ENCODE data around the gene TNFRSF6B.
"Not testable (repeated sequence)": the region's sequence is repeated elsewhere in the genome, so short reads cannot be mapped to it uniquely, and the experiment has no call there.

TNFRSF6B gene

DNA sequence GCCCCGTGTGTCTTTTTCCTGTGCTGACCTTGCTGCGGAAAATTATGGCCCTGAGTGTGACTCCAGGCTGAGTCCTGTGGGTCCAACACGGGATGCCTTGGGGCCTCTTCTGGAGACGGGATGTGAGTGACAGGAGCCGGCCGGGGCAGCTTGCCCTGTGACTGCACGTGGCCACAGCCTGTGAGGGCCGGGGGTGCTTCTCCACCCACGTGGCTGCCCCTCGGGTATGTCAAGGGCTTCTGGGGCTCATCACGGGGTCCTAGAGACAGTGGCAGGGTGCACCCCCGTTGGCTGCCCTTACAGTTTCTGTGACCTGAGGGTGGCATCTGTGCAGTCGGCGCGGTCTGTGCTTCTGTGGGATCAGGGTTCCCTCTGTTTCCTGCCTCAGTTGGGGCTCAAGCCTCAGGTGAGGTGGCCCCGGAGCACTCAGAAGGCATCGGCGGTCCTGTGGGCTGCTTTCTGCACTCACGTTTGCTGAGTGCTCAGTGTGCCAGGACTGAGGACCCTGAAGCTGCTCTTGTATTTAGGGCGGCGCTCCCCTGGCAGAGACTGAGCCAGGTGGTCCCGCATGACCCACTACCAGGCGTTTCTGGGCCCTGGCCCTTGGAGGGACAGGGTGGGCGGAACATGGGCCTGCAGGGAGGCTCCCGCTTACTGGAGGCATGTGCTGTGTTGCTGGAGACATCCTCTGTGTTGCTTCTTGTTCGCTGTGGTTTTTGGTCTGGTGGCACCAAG, 33.0 kb upstream of the TNFRSF6B start:
- no peak for DNase-seq

DNA sequence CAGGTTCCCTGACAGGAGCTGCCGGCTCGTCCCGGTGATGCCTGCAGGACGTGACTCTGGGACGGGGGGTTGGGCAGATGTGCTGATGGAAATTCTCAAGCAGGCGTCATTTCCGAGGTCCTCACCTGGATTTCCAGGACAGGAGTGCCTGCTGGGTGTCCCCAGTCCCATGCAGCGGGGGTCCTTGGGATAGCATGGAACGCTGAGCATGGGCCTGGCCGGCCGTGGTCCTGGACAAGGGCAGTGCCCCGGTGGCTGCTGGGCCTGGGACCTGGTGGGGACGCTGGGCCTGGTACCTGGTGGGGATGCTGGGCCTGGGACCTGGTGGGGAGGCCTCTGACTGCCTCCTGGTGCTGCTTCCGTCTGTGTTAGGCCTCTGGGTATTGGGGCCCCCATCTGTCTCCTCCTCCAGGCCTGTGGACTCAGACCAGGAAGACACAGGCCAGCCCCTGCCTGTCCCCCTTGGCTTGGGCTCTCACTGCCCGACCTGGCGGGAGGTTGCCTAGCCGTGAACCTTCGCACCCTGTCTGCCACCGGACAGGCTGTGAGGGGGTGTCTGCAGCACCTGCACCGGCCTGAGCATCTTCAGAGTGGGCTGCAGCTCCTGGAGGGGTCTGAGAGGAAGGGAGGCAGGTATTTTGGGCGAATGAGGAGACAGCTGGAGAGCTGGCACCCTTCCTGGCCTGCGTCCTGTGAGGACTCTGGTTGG, 32.2 kb upstream of the TNFRSF6B start:
- no peak for DNase-seq

- no peak for DNase-seq
These were observed 31.4 kb upstream of the TNFRSF6B start for GRCh38 chr20:63664861-63665594.

- no peak for DNase-seq
These were observed 30.7 kb upstream of the TNFRSF6B start for GRCh38 chr20:63665708-63666107.

- DNase-seq, result no peak
These were observed 28.6 kb upstream of the TNFRSF6B start for GRCh38 chr20:63667858-63668257.

DNA sequence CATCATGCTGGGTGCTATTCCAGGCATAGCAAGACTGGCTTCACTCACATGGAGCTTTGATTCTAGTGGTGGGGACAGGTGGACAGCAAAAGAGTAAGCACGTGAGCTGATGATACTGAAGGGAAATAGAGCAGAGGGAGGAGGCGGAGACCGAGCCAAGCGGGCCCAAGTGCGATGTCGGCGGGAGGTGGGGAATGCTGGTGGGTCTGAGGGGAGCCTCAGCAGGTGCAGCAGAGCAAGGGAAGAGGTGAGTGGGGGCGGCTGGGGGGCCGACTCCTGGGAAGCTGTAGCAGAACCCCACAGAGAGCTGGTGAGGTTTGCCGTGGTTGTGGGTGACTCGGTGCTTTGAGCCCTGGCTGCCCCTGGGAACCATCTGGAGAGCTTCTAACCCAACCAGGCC, 28.1 kb upstream of the TNFRSF6B start:
- no peak for DNase-seq

GRCh38 chr20:63671695-63672094, 24.8 kb upstream of the TNFRSF6B start:
- DNase-seq, result not testable (repeated sequence)

GRCh38 chr20:63672666-63673065, 23.8 kb upstream of the TNFRSF6B start:
- DNase-seq, result no peak

DNA sequence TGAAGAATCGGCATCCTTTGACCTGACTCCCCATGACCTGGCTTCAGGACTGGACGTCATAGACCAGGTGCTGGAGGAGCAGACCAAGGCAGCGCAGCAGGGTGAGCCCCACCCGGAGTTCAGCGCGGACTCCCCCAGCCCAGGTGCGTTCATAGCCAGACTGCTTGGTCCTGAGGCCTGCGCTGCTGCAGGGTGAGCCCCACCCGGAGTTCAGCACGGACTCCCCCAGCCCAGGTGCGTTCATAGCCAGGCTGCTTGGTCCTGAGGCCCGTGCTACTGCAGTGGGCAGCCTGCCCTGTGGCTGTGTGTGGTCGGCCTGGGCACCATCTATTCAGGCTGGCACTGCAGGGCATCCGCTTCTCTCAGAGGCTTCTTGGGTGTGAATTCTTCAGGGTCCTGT, 22.5 kb upstream of the TNFRSF6B start:
- no peak for DNase-seq

- no peak for DNase-seq
These were observed 20.6 kb upstream of the TNFRSF6B start for GRCh38 chr20:63675681-63676368.

DNA sequence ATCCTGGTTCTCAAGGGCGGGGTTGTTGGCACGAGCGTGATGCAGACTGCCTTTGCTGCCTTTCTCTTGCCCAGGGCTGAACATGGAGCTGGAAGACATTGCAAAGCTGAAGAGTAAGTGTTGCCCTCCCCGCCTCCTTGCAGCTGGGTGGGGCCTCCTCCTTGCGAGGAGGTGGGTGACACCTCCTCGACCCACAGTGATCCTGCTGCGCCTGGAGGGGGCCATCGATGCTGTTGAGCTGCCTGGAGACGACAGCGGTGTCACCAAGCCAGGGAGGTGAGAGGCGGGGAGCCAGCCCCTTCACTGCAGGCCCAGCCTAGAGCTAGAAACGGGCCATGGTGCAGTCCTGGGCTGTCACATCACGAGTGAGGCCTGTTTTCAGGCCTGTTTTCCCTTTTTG, 18.4 kb upstream of the TNFRSF6B start:
- DNase-seq, result no peak

DNA sequence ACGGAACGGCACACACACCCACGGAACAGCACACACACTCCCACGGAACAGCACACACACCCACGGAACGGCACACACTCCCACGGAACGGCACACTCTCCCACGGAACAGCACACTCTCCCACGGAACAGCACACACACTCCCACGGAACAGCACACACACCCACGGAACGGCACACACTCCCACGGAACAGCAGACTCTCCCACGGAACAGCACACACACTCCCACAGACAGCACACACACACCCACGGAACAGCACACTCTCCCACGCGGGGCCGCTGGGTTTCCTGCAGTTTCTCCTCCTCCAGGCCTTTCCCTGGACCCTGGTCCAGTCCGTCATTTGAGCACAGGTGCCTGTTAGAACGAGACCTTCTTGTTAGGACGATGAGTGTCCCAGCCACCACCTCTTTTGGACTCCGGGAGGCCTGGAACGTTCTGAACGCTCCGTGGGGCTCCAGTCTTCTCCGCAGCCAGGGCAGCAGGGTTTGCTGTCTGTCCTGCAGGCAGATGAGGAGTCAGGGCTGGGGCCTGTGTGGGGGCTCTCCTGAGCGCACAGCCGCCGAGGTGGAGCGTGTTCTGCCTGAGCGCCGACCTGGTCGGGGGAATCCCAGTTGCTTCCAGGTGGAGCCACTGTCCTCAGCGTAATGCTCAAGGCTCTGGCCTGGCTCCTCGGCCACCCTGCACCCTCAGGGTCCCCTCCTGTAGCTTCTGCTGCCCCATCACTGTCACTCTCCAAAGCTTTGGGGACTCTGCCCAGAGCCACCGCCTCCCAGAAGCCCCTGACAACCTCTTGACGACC, 17.6 kb upstream of the TNFRSF6B start:
- DNase-seq, result no peak

- no peak for DNase-seq
These were observed 16.6 kb upstream of the TNFRSF6B start for GRCh38 chr20:63679799-63680305.

- DNase-seq, result no peak
These were observed 16.0 kb upstream of the TNFRSF6B start for GRCh38 chr20:63680427-63680826.

DNA sequence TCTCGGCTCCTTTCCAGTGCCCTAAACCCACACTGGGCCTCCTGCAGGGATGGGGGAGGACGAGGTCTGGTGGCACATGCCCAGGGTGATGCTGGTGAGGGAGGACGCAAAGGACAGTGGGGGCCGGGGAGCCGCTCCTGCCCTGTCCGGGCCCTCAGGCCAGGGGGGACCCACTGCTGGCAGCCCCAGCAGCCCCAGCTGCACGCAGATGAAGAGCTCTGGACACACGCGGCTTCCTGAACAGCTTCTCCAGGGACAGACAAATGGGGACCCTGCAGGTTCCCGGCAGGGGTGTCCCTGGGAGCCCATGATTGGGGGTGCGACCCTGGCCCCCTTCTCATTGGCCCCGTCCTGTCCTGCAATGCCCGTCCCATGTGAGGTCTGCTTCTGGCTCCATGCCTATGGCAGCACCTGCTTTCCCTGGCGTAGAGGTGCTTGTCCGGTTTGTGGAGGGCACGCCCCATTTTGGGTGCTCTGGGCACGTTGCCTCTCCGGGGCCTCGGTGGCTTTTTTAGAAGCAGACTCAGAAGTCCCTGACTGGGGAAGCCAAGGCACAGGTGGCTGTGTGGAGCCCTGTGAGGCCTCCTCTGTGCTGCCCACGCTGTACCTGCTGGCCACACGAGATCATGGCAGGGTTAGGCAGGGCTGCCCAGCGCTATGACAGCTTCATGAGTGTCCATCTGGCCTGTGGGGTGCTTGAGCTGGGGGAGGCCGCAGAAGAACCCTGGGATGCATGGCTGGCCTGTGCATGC, 15.4 kb upstream of the TNFRSF6B start:
- DNase-seq, result no peak

GRCh38 chr20:63681609-63682142, 14.8 kb upstream of the TNFRSF6B start:
- DNase-seq, result no peak

GRCh38 chr20:63682384-63683139, 13.9 kb upstream of the TNFRSF6B start:
- DNase-seq, result no peak

DNA sequence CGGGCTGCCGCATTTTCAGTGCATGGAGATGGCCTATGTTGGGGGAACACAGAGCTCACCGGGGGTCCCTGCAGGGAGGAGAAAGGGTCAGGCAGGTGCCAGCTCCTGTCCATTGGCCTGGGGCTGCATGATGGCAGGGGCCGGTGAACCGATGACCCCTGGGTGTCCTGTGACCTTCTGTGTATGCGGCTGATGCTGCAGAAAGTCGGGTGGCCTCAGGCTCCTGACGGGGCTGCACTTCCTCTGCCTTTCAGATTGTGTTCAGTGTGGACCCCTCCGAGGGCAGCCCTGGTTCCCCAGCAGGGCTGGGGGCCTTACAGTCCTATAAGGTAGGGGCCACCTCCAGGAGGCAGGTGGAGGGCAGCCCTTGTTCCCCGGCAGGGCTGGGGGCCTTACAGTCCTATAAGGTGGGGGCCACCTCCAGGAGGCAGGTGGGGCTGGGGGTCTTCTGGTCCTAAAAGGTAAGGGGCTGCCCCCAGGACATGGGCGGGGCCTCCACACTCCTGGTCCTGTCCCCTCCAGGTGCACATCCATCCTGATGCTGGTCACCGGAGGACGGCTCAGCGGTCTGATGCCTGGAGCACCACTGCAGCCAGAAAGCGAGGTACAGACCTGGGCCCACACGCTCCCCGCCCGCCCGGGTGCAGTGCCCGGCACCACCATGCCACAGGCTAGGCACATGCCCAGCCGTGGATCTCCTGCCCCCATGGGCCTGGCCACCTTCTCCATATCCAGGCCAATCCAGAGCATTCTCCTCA, 11.0 kb upstream of the TNFRSF6B start:
- DNase-seq, result no peak

- DNase-seq, result no peak
These were observed 10.4 kb upstream of the TNFRSF6B start for GRCh38 chr20:63686094-63686491.
